Measurements from ENCODE around the gene DCDC2.
"Not testable (repeated sequence)": the region's sequence is repeated elsewhere in the genome, so short reads cannot be mapped to it uniquely, and the experiment has no call there.

The DCDC2 gene

DNA sequence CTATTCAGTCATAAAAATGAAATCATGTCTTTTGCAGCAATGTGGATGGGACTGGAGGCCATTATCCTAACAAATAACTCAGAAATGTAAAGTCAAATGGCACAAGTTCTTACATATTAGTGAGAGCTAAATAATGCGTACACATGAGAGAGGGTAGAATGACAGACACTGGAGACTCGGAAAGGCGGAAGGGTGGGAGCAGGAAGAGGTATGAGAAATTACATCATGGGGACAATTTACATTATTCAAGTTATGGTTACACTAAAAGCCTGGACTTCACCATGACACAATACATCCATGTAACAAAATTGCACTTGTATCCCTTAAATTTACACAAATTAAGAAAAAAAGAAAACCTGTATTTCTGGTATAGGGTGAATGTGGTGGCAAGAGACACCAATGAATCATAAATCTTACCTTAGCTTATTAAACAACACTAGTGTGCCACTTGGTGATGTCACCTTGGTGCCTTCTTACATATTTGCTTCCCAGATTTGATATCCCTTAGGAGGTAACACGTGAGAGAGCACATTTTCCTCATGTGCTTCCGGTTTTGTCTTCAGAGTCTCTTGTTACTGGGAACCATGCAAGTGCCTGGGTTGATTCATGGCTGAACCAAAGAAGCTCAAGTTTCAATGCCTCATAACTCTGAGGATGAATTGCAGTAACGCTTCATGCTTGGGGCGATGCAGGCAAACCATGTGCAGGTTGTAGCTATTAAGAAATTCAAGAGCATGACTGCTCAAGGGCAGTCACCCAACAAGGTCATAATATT lies 84.6 kb downstream of the DCDC2 start:
- no peak overlapping the region for H3K27ac ChIP-seq
- DNase-seq (ENCODE audit: low read depth, low spot score), result peak; percentile 26

GRCh38 chr6:24272553-24272952 lies 85.3 kb downstream of the DCDC2 start:
- DNase-seq (ENCODE audit: low read depth, low spot score), result no peak
- H3K27ac ChIP-seq, result no peak overlapping the region

GRCh38 chr6:24272148-24272547 lies 85.7 kb downstream of the DCDC2 start:
- no peak for DNase-seq (ENCODE audit: low read depth, low spot score)
- H3K27ac ChIP-seq, result no peak overlapping the region

DNA sequence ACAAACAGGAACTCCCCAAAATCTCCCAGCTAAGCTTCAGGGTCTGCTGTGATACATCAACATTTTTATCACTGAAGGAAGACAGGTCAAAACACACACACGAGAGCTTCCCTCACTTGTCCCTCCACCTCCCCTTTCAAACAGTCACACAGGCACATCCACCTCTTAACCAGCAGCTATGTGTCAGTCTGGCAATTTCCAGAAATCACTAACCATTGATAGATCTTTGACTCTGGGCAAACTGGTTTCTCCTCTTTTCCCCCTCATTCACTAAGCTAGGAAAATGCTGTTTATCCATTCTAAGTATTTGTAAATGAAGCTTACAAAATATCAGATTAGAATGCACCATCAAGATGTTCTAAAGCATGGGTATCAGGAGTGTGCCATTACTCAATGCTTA lies 87.8 kb downstream of the DCDC2 start:
- no peak overlapping the region for H3K27ac ChIP-seq
- no peak for DNase-seq (ENCODE audit: low read depth, low spot score)

GRCh38 chr6:24258214-24258613 lies 99.6 kb downstream of the DCDC2 start:
- DNase-seq (ENCODE audit: low read depth, low spot score); H3K27ac ChIP-seq: not testable (repeated sequence)

- no peak overlapping the region for H3K27ac ChIP-seq
Observed at GRCh38 chr6:24257282-24257681, 100.6 kb downstream of the DCDC2 start.

DNA sequence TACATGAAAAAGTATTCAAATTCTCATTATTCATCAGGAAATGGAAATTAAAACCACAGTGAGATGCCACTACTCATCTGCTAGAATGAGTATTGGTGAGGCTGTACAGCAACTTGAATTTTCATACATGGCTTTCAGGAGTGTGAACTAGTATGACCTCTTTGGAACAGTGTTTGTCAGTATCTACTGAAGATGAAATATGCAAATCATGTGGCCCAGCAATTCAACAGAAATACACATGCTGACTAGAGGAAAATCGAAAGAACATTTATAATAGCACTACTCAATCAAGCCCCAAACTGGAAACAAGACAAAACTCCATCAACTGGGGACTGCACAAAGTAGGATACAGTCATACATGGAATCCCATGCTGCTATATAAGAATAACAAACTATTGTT lies 102.2 kb downstream of the DCDC2 start:
- H3K27ac ChIP-seq, result no peak overlapping the region
- DNase-seq (ENCODE audit: low read depth, low spot score), result no peak

More at GRCh38 chr6:24257282-24257681, 100.6 kb downstream of the DCDC2 start:
- DNase-seq (ENCODE audit: low read depth, low spot score), result no peak

DNA sequence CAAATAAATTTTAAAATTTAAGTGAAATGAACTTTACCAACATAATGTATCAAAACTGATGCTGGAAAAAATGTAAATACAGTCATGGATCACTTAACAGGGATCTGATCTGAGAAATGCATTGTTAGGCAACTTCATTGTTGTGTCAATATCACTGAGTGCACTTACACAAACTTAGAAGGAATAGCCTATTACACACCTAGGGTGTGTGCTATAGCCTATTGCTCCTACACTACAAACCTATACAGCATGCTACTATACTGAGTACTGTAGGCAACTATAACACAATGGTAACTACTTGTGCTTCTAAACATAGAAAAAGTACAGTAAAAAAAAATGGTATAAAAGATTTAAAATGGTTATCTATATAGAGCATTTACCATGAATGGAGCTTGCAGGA lies 104.5 kb downstream of the DCDC2 start:
- no peak overlapping the region for H3K27ac ChIP-seq
- DNase-seq (ENCODE audit: low read depth, low spot score), result no peak

GRCh38 chr6:24252280-24252679 lies 105.6 kb downstream of the DCDC2 start:
- DNase-seq (ENCODE audit: low read depth, low spot score), result no peak
- no peak overlapping the region for H3K27ac ChIP-seq

GRCh38 chr6:24251339-24251738 lies 106.5 kb downstream of the DCDC2 start:
- H3K27ac ChIP-seq, result no peak overlapping the region
- DNase-seq (ENCODE audit: low read depth, low spot score), result no peak

GRCh38 chr6:24249926-24250325 lies 107.9 kb downstream of the DCDC2 start:
- DNase-seq (ENCODE audit: low read depth, low spot score), result no peak
- no peak overlapping the region for H3K27ac ChIP-seq

DNA sequence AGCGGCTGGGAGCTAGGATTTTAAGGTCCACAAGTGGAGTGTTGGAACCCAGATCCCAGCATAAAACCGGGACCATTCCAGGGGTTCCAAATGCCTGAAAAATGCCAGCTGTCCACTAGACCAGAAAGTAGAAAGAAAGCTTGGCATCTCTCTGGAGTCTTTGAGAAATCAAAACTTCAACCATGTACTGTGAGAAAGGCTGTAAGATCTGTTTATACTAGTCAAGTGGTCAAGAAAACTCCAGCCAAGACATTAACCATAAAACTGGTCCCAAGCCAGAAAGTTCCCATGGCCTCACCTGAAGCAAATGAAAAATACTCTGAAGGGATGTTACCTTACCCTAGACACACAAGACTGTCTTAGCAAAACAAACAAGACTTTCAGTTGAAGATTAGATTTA lies 112.6 kb downstream of the DCDC2 start:
- no peak for DNase-seq (ENCODE audit: low read depth, low spot score)
- H3K27ac ChIP-seq, result no peak overlapping the region

- no peak overlapping the region for H3K27ac ChIP-seq
- DNase-seq (ENCODE audit: low read depth, low spot score), result no peak
Observed at GRCh38 chr6:24242924-24243323, 114.9 kb downstream of the DCDC2 start.

GRCh38 chr6:24241779-24242178 lies 116.1 kb downstream of the DCDC2 start:
- DNase-seq (ENCODE audit: low read depth, low spot score); H3K27ac ChIP-seq: not testable (repeated sequence)

GRCh38 chr6:24240943-24241342 lies 116.9 kb downstream of the DCDC2 start:
- H3K27ac ChIP-seq, result no peak overlapping the region
- no peak for DNase-seq (ENCODE audit: low read depth, low spot score)

- DNase-seq (ENCODE audit: low read depth, low spot score), result no peak
- no peak overlapping the region for H3K27ac ChIP-seq
Observed at GRCh38 chr6:24240380-24240928, 117.4 kb downstream of the DCDC2 start.

GRCh38 chr6:24238700-24239099 lies 119.2 kb downstream of the DCDC2 start:
- no peak overlapping the region for H3K27ac ChIP-seq
- DNase-seq (ENCODE audit: low read depth, low spot score), result no peak

- DNase-seq (ENCODE audit: low read depth, low spot score); H3K27ac ChIP-seq: not testable (repeated sequence)
Observed at GRCh38 chr6:24236779-24237178, 121.1 kb downstream of the DCDC2 start.

GRCh38 chr6:24233813-24234442 lies 123.9 kb downstream of the DCDC2 start:
- no peak overlapping the region for H3K27ac ChIP-seq
- no peak for DNase-seq (ENCODE audit: low read depth, low spot score)

GRCh38 chr6:24231438-24231977 lies 126.4 kb downstream of the DCDC2 start:
- H3K27ac ChIP-seq, result no peak overlapping the region
- no peak for DNase-seq (ENCODE audit: low read depth, low spot score)

DNA sequence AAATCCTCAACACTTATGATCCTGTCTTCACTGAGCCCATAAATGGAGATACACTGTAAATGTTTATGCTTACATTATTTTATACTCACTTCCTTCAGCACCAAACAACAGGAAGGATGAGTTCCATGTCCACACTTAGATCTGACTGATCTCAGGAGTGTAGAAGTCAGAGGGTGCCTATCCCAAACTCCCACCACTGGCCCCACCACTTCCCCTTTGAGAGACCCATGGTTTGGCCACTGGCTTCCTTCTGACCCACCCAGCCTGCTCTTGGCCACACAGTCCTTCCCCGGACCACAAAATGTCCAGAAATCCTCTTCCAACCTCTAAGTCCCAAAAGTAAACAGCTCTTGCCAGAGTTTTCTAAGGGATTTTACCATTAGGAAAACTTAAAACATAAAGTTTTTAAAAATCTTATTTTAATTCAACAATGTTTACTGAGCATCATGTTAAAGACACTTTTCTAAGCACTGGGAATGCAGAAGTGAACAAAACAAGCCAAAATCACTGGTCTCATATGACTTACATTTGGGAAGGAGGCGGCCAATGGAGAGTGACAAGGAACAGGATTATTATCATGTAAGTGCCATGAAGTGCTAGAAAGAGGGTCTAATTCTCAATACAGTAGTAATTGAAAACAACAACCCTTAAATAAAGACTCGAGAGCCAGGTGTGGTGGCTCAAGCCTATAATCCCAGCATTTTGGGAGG lies 128.0 kb downstream of the DCDC2 start:
- H3K27ac ChIP-seq, result no peak overlapping the region
- no peak for DNase-seq (ENCODE audit: low read depth, low spot score)

Data from epithelial cell of prostate (primary cell).